T-helper 2 cell treated with Interferon-gamma antibody and Interleukin-4, amounts not matched to agents 100 ng/mL and 5 ng/mL, for 36 hours (primary cell): ENCODE results near the gene FXYD5. TPM values are rescaled to one million over a fixed set of nuclear protein-coding genes. Genes with fewer than 3 reads are reported as not detected.

ENCODE experiments used
- intact Hi-C: fragments of 100-400 bp; cut with micrococcal nuclease; formaldehyde crosslinking; loops from one replicate; pipeline ENCODE4 v1.15.1; 2023
- total RNA-seq: library from RNA; stranded (reverse); gene quantifications from 2 replicates; pipeline ENCODE4 v1.2.3, GENCODE V29; 2022

Gene FXYD5
- total RNA-seq, 1 donor from 2014 or later = 374 TPM

DNA sequence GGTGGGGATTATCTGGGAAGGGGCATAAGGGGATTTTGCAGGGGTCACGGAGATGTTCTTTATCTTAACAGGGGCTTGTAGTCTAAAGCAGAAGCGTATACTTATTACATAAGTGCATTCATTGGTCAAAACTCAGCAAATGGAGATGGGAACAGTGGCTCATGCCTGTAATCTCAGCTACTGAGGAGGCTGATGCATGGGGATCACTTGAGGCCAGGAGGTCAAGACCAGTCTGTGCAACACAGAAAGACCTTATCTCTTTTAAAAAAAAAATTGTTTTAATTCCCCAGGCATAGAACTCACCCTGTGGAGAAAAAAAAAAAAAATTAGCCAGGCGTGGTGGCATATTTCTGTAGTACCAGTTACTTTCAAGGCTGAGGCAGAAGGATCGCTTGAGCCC lies 55.1 kb downstream of the FXYD5 start:
- intact Hi-C loops = loop anchor here (5.0 to 10.0 kb wide), 2 partner anchors 33 to 145 kb away; no protein-coding TSS in a partner anchor

- intact Hi-C loops = loop anchor here (1.0 to 10.0 kb wide), 3 partner anchors 45 to 147 kb away; partner anchors contain the start of gene FXYD5
These were observed 57.2 kb downstream of the FXYD5 start for GRCh38 chr19:35211545-35212230.

- intact Hi-C loops = loop anchor here (2.0 to 10.0 kb wide), 2 partner anchors 45 to 147 kb away; no protein-coding TSS in a partner anchor
These were observed 57.7 kb downstream of the FXYD5 start for GRCh38 chr19:35212241-35212640.

DNA sequence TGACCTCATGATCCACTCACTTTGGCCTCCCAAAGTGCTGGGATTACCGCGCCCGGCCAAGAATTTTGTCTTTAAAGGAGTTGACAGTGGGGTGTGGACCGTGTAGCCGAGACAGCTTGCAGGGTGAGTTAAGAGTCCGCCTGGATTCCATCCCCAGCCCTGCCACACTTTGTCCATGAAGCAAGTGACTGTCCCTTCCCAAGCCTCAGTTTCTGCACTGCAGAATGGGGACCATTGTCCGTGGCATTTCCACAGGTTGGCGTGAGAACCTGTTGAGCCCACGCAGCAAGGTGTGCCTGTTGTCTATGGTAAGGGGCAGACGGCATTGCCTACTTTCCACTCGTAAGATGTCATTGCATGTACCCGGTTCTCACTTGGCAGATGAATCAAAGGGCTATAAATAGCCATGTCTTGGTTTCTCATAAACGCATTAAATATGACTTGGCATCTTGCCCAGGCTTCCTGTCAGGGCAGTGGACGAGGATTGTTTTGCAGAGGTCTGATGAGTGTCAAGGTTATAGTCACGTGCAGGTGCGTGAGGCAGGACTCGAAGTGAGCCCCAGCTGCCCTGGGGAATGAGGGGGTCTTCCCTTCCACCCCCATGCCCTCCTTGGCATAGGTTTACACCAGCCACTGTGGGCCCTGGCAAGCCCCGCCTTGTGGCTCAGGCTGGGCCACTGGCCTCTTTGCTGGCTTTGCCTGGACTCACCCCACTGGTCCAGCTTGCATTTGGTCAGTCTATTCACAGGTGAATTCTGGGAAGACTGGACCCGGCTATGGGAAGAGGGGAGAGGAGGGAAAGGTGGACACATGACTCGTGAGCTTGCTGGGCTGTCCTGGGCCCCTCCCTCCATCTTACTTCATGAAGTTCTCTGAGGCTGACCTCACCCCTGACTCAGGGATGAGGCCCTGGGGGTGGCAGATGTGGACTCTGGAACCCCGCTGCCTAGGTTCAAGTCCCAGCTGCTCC lies 59.4 kb downstream of the FXYD5 start:
- intact Hi-C loops = loop anchor here (2.0 to 10.0 kb wide), 2 partner anchors 47 to 149 kb away; no protein-coding TSS in a partner anchor

GRCh38 chr19:35214766-35215422 lies 60.4 kb downstream of the FXYD5 start:
- intact Hi-C loops = loop anchor here (10.0 kb wide), 1 partner anchor 150 kb away; no protein-coding TSS in a partner anchor

DNA sequence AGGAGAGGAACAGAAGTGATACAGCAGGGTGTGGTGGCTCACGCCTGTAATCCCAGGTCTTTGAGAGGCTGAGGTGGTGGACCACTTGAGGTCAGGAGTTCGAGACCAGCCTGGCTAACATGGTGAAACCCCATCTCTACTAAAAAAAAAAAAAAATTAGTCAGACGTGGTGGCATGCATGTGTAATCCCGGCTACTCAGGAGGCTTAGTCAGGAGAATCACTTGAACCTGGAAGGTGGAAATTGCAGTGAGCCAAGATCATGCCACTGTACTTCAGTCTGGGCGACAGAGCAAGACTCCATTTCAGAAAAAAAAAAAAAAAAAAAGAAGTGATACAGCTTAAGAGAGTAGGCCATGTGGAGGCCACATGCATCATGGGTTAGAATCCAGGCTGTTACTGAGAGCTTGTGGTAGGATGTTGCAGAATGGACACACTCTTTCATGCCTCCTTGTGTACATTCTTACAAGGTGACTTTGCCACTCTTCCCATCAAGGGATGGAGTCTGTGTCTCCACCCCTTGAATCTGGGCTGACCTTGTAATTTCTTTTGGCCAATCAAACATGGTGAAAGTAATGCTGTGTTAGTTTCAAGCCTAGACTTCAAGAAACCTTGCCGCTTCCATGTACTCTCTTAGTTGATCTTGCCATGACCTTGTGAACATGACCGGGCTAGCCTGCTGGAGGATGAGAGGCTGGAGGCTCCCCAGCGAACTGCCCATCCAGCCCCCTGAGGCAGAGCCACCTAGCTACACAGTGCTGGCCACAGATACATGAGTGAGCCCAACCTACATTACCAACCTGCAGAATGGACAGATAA lies 61.7 kb downstream of the FXYD5 start:
- intact Hi-C loops = loop anchor here (10.0 kb wide), 1 partner anchor 151 kb away; no protein-coding TSS in a partner anchor

DNA sequence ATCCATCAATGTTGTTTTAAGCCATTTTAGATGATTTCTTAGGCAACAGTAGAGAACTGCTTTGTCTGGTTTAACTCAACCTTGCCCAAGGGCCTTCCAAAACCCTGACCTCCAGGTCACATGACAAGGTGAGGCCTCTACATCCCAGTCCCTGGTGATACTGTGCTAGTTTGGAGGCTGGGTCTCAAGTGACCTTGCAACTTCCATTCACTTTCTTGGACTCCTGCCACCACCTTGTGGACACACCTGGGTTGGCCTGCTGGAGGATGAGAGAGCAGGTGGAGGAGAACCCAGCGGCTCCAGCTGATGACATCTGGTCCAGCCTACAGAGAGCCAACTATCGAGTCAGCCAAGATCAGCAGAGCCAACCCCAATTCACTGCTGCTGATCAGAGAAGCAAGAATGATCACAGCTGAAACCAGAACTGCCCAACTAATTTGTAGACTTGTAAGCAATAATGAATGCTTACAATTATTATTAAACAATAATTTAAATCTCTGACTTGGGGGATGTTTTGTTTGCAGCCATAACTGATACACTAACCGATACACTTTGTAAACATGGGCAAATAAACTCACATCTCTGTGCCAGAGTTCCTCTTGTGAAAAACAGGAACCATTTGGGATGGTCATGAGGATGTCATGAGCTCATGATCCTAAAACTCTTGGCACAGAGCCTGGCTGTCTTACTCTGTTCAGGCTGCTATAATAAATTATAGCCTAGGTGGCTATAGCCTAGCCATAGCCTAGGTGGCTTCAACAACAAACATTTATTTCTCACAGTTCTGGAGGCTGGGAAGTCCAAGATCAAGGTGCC lies 62.5 kb downstream of the FXYD5 start:
- intact Hi-C loops = loop anchor here (10.0 kb wide), 1 partner anchor 152 kb away; no protein-coding TSS in a partner anchor

GRCh38 chr19:35217649-35217990 lies 63.1 kb downstream of the FXYD5 start:
- intact Hi-C loops = loop anchor here (10.0 kb wide), 1 partner anchor 153 kb away; no protein-coding TSS in a partner anchor

DNA sequence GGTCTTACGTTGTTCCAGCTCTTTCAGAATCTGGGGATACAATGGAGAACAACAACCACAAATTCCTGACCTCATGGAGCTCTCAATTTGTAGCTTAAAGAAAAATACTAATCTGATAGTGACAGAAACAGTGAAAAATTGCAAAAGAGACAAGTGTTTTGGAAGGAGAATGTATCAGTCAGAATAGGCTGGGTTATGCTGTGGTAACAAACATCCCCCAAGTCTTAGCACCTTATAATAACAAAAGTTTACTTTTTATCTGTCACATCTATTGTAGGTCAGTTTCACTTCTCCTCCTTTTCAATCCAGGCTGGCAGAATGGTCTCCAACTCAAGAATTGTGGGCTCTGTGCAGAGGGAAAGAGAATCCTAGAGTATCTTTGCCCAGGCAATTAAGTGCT lies 64.5 kb downstream of the FXYD5 start:
- intact Hi-C loops = loop anchor here (10.0 kb wide), 1 partner anchor 154 kb away; no protein-coding TSS in a partner anchor

Other genes starting within 250 kb of the FXYD5 start
- gene ZNF30, start 227.8 kb upstream of the FXYD5 start, total RNA-seq = 2.2 and 2.8 TPM in 2 replicates
- gene ZNF792, start 190.5 kb upstream of the FXYD5 start, total RNA-seq = 13.7 and 14.8 TPM in 2 replicates
- gene GRAMD1A, start 154.4 kb upstream of the FXYD5 start, total RNA-seq = 67.3 TPM in 2 replicates
- gene SCN1B, start 124.3 kb upstream of the FXYD5 start, total RNA-seq = 0.50 and 0.52 TPM in 2 replicates
- gene HPN, start 113.0 kb upstream of the FXYD5 start, total RNA-seq = not detected in 2 replicates
- gene FXYD3, start 38.9 kb upstream of the FXYD5 start, total RNA-seq = not detected in 2 replicates
- 0.27 TPM in 2 replicates for gene LGI4, start 19.7 kb upstream of the FXYD5 start, total RNA-seq
- 0.23 and 0.70 TPM in 2 replicates for gene FXYD1, start 15.9 kb upstream of the FXYD5 start, total RNA-seq
- 0.70 and 1.9 TPM in 2 replicates for gene FXYD7, start 11.5 kb upstream of the FXYD5 start, total RNA-seq
- gene FAM187B, start 74.0 kb downstream of the FXYD5 start, total RNA-seq = not detected in 2 replicates
- gene LSR, start 94.3 kb downstream of the FXYD5 start, total RNA-seq = 0.70 and 1.2 TPM in 2 replicates
- 132 and 139 TPM in 2 replicates for gene USF2, start 114.2 kb downstream of the FXYD5 start, total RNA-seq
- gene HAMP, start 127.8 kb downstream of the FXYD5 start, total RNA-seq = 0.36 and 0.39 TPM in 2 replicates
- gene MAG, start 137.4 kb downstream of the FXYD5 start, total RNA-seq = 0.09 and 0.36 TPM in 2 replicates
- 0.20 and 0.70 TPM in 2 replicates for gene CD22, start 174.5 kb downstream of the FXYD5 start, total RNA-seq
- gene FFAR1, start 193.2 kb downstream of the FXYD5 start, total RNA-seq = not detected in 2 replicates
- gene FFAR3, start 203.7 kb downstream of the FXYD5 start, total RNA-seq = 0.16 TPM in 1 of 2 replicates, not detected in the other
- gene GPR42, start 216.3 kb downstream of the FXYD5 start, total RNA-seq = not detected in 2 replicates